Body of pancreas (tissue), 4 donors: ENCODE data around the gene LPP.

Experiments used
- POLR2A ChIP-seq, 3 donors: fragments of 450-650 bp; IDR thresholded peaks; one replicate each; pipeline ENCODE4 v1.6.1; 2016; ENCODE audit warnings: antibody characterized with exemption in 3 of 3, mild to moderate bottlenecking in 2 of 3
- TF ChIP-seq, protein P1 (sequence below), 7 experiments: fragments of 450-650 bp in 4 of 7; fragments of 200-600 bp in 3 of 7; sonication (generic) in 3 of 7; IDR thresholded peaks; one replicate each; pipeline ENCODE4 v1.5.1; 2016 to 2019; ENCODE audit warnings: antibody characterized with exemption in 7 of 7

DNA sequence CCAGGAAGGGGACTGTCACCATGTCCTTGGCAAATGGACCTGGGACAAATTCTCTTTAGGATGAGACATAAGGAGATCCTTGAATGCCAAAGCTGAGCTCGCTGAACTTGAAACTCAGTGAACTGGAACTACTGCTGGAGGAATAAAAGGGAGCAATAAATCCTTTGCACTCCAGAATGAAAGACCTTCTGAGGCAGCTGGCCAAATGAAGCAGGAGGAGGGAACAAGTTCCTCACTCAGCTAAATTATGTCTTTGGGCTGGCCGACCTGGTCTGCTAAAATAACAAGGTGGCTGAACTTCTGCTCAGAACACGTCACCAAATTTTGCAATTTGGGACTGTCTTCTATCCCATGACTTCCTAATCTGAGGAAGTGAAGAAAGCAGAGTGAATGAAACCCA, 314.7 kb downstream of the LPP start:
- no peak for TF ChIP-seq POLR2A (IDR thresholded peaks at IDR 0.05)
- TF ChIP-seq, protein P1, sequence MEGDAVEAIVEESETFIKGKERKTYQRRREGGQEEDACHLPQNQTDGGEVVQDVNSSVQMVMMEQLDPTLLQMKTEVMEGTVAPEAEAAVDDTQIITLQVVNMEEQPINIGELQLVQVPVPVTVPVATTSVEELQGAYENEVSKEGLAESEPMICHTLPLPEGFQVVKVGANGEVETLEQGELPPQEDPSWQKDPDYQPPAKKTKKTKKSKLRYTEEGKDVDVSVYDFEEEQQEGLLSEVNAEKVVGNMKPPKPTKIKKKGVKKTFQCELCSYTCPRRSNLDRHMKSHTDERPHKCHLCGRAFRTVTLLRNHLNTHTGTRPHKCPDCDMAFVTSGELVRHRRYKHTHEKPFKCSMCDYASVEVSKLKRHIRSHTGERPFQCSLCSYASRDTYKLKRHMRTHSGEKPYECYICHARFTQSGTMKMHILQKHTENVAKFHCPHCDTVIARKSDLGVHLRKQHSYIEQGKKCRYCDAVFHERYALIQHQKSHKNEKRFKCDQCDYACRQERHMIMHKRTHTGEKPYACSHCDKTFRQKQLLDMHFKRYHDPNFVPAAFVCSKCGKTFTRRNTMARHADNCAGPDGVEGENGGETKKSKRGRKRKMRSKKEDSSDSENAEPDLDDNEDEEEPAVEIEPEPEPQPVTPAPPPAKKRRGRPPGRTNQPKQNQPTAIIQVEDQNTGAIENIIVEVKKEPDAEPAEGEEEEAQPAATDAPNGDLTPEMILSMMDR (IDR thresholded peaks at IDR 0.05): no peak
